GM12801 (cell line): ENCODE results near the gene SSPN.

Source experiments
- TF ChIP-seq, protein P1 (sequence below): IDR thresholded peaks from one replicate; pipeline ENCODE4 v1.5.1; 2011; ENCODE audit warnings: control low read depth; ENCODE audit not compliant: insufficient read length; ENCODE audit errors: extremely low read depth

Gene SSPN

DNA sequence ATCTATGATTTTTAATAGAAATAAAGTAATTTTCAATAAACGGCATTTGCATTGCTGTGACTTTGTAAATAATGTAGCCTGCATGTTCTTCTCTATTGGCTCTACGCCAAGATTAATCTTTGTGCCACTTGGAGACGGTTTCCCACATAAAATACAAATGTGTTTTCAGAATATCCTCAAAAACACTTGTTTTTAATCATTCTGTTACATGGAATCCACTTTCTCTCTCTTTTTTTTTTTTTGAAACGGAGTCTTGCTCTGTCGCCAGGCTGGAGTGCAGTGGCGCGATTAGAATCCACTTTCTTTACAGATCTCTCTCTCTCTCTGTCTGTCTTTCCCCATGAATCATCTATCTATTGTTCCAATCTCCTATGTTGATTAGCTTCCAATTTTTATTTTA is 22.8 kb upstream of the SSPN start:
- TF ChIP-seq, protein P1, sequence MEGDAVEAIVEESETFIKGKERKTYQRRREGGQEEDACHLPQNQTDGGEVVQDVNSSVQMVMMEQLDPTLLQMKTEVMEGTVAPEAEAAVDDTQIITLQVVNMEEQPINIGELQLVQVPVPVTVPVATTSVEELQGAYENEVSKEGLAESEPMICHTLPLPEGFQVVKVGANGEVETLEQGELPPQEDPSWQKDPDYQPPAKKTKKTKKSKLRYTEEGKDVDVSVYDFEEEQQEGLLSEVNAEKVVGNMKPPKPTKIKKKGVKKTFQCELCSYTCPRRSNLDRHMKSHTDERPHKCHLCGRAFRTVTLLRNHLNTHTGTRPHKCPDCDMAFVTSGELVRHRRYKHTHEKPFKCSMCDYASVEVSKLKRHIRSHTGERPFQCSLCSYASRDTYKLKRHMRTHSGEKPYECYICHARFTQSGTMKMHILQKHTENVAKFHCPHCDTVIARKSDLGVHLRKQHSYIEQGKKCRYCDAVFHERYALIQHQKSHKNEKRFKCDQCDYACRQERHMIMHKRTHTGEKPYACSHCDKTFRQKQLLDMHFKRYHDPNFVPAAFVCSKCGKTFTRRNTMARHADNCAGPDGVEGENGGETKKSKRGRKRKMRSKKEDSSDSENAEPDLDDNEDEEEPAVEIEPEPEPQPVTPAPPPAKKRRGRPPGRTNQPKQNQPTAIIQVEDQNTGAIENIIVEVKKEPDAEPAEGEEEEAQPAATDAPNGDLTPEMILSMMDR: no peak

GRCh38 chr12:26172946-26173552 is 22.3 kb upstream of the SSPN start:
- TF ChIP-seq, protein P1: no peak

GRCh38 chr12:26176725-26177124 is 18.6 kb upstream of the SSPN start:
- TF ChIP-seq, protein P1: no peak

DNA sequence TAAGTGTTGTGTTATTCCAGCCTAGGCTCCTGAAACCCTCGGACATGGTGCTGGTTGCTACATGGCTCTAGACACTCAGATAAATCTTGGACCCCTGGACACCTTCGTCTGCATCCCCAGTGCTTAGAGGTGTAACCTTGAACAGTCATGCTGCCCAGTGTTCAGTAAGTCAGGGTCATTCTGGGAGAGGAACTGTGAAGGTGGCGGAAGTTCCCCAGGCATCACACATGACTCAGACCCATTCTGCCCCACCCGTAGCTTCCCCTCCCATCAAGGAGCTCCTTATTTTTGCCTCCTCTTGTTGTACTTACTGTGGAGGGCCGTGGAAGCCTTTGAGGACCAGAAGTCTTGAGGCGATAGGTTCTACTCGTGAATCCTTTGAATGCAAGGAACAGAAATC is 18.1 kb upstream of the SSPN start:
- TF ChIP-seq, protein P1: no peak

DNA sequence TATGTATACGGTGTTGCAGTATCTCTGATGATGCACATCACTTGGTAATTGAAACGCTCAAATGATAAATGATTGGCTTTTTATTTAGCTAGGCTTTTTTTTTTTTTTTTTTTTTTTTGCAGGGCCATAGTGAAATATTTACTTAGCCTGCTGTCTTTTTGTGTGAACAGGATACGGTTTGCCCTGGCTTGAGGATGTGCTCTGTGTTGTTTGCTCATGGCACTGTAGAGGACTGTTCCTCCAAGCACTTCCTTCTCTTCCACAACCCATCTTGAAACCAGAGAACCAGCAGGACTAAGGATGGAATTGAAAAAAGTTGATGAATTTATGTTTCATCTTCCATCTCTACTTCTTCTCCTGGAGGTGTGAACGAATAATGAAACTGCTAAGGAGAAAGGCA is 15.5 kb upstream of the SSPN start:
- TF ChIP-seq, protein P1: no peak

- TF ChIP-seq, protein P1: no peak
Measured at GRCh38 chr12:26182377-26182776, 13.0 kb upstream of the SSPN start.

DNA sequence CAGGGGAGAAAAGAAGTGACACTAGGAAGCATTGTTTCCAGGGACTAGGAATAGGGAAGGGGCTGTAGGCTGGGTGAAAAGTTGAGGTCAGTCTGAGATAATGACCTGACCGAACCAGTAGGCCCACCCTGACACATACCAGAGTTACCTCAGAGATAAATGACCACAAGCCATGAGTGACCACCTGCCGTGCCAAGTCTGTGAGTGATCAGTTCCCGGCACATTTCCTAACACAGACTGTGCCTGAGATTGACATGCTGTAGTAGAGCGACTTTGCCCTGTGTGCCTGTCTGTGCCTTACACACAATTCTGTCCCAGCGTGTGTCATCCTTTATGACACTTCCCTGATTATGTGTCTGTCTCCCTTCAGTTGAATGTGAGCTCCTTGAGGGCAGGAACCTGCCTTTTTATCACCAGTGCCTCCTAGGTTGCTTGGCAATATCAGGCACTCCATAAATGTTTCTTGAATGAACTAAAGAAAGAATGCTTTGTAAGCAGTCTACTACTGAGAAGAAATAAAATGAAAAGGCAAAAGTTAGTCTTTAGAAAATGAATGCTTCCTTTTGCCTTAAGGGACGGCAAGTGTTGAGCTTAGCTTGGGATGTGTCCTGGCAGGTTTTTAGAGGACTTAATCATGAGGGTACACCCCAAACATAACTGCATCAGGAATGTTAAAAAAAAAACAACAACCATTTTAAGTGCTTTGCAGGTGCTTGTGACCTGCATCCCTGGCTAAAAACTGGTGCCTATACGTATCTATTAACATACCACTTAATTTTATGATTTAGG is 9.6 kb upstream of the SSPN start:
- TF ChIP-seq, protein P1: no peak
